GM21529 (cell line): ENCODE data around the gene MRPS22.

Experiments
- ATAC-seq: cut with Tn5 transposase; IDR thresholded peaks from one replicate; pipeline ENCODE4 v1.9.1; 2021; ENCODE audit not compliant: unreplicated experiment

Gene MRPS22

GRCh38 chr3:139311557-139311956, 32.3 kb upstream of the MRPS22 start:
- ATAC-seq, result no peak

DNA sequence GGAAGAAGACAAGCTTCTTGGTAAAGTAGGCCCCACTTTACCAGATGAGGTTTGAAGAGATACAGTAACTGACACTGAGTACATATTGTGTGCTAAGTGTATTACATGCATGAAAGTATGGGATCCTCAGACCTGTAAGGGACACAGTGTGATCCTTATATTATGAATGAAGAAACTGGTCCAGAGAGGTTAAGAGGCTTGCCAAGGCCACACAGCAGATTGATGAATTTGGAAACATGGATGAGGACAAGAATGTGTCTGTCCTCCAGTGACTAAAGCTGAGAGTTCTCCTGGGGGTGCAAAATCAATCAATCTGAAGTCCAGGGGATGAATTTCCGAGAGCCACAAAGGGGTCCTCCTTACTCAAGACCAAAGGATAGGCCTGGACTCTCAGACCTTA, 31.4 kb upstream of the MRPS22 start:
- ATAC-seq, result no peak

DNA sequence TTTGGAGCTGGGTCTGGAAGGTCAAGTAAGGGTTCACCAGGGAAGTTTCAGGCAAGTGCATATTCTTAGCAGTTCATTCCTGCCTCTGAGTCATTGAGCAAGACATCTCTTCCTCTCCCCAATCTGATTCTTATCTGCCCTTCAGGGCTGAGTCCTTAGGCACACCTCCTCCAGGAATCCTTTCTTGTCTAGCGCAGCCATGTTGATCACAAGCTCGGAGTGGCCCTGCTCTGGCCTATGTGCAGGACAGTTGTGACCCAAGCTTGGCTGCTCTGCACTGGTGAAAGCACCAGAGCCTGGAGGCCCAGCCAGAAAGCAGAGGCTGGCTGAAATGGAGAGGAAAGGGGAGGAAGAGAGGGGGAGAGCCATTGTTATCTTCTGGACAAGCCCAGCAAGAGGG, 30.9 kb upstream of the MRPS22 start:
- no peak for ATAC-seq

DNA sequence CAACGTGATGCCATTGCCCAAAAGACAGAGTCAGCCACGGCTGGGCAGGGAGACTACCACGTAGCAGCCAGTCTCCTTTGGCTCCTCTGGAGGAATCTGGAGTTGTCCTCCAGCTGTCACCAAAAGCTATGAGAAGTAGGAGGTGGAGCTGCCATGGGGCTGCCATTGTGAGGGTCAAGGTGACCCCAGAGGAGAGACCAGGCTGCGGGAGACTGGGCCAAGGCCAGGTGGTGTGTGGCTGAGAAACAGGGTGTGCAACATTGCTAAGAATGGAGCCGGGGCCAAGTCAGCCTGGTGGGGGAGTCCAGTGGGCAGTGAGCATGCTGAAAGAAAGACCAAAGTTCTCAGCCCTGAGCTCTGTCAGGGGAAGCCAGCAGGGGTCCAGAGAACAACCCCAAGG, 29.9 kb upstream of the MRPS22 start:
- no peak for ATAC-seq

DNA sequence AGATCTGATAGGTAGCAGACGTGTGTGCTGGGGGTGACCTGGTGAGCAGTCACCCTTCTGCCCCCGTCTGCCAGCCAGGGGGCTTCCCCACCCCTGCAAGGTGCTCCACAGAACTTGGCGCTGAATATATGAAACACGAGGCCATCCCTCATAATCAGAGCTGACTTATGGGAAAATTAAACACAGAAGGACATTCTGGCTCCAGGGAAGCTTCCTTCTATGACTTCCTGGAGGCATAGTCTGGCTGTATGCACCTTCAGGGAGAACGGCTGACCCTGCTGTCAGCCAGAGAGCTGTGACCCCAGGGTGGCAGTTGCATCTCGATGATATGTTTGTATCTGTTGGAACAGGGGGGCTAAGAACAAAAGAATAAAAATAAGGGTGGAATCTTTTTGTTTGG, 26.6 kb upstream of the MRPS22 start:
- ATAC-seq, result no peak

DNA sequence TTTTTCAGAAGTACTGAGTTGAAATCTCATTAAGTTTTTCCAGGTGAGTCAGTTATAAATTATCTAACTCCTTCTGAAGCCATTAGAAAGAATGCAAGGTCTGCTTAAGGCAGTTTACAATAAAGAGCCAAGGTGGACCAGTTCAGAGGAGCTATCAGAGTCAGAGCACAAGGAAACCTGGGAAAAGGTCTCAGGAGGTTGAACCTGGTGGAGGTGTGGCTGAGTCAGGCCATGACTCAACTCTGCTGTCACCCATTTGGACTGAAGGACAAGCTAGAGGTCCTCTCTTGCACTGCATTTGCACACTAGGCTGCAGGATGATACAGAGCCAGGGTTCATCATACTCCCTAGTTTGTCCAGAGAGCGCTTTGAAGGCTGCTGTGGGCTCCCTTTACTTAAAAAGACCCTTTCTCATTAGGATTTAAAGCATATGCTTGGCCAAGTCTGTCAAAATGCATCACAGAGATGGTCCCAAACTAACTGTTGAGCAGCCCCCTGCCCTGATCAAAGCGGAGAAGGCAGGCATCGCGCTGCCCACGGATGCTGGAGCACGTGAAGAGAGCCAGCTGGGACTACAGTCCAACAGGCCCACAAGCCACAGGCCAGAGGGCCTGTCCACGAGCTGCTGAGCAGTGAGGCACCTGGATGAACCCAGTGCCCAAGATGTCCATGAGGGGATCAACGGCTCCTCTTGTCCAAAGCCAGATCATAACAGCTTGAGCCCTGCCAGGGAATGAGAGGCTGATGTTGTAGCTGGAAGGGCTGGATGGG, 26.0 kb upstream of the MRPS22 start:
- ATAC-seq, result no peak

DNA sequence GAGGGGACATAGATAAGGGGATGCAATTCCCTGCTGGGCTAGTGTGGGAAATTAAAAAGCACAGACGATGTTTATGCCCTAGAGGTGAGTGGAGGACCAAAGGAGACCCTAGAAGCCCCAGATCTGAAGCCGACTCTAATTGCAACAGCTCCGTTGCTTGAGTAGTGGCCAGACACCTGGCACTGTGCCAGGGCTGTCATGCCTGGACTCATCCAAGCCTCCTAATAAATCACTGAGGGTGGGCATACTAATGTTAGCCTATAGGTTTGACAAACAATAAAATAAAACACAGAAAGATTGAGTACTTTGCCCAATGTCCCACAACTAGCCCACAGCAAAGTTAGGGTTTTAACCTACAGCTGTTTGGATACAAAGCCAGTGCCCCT, 25.4 kb upstream of the MRPS22 start:
- ATAC-seq, result no peak

- no peak for ATAC-seq
Measured at GRCh38 chr3:139318826-139319225, 25.0 kb upstream of the MRPS22 start.

DNA sequence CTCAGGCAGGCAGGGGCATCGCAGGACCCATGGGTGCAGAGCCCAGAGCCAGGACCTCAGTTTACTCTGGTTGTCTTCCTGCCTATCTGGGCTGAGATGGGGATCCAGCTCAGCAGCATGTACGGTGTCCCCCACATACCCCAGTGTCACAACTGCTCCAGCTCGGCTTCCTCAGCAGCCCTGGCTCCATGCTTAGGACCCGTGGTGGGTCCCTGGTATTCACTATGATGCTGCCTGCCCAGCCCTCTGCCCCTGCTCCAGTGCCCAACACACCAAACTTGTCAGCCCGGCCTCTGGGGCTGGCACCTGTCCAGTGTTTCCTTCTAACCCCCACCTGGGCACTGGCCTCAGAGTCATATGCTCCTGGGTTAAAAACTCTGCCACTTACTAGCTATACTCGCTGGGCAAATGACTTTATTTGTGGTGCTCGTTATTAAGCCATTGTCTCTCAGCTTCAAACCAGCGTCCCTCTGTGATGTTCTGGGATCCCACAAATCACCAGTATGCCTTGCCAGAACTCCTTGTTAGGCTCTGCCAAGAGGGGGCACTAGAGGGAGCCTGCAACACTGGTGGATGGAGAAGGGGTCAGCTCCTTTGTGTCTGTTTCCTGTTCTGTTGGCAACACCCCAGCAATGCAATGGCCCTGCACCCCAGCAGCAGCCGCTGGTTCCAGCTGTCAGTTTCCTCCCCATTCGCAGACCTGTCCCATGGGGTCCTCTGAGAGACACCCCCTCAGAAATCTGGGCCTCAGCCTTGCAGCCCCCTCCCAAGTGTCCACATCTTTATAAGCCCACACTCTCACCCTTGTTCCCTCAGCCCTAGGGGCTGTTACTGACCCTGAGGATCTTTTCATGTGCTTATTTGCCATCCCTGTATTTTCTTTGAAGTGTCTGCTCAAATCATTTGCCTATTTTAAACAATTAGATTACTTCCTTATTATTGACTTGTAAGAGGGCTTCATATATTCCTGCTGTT, 24.1 kb upstream of the MRPS22 start:
- ATAC-seq, result no peak

GRCh38 chr3:139320551-139321309, 23.1 kb upstream of the MRPS22 start:
- ATAC-seq, result no peak

GRCh38 chr3:139322346-139322745, 21.5 kb upstream of the MRPS22 start:
- no peak for ATAC-seq

DNA sequence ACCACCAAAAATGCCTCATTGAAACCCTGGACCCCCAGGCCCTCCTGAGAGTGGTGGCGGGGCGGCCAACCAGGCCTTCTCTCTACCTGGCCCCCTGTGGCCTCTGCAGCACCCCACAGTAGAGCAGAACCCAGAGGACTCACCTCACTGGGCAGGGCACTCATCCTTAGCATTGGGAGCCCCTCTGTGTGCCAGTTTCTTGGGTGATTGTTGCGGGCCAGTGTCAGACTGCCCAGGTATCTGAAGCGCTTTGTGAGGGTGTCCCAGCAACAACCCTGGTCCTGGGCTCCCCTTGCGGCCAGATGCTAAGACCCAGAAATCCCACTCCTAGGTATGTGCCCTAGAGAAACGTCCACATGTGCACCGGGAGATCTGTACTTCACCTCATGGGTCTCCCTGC, 20.7 kb upstream of the MRPS22 start:
- no peak for ATAC-seq

- no peak for ATAC-seq
Measured at GRCh38 chr3:139324456-139324855, 19.4 kb upstream of the MRPS22 start.

GRCh38 chr3:139325551-139325950, 18.3 kb upstream of the MRPS22 start:
- no peak for ATAC-seq

- ATAC-seq, result no peak
Measured at GRCh38 chr3:139326131-139326530, 17.7 kb upstream of the MRPS22 start.

DNA sequence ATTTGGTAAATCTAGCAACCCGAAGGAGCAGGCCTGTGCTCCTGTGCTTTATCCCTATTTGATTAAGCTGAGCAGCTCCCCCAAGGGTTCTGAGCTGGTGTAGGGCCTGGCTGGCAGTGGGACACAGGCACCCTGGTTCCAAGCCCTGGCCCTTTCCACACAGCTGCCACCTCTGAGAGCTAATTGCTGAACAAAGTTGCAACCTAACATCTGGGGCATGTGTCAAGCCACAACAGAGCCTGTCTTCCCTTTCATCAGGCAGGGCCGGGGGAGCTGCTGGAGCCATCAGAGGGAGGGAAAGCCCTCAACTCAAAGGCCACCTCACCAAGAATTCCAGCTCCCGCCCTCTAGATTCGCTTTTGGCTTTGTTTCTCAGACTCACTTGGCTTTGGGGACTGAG, 17.1 kb upstream of the MRPS22 start:
- ATAC-seq, result no peak

GRCh38 chr3:139327231-139327630, 16.6 kb upstream of the MRPS22 start:
- ATAC-seq, result no peak

DNA sequence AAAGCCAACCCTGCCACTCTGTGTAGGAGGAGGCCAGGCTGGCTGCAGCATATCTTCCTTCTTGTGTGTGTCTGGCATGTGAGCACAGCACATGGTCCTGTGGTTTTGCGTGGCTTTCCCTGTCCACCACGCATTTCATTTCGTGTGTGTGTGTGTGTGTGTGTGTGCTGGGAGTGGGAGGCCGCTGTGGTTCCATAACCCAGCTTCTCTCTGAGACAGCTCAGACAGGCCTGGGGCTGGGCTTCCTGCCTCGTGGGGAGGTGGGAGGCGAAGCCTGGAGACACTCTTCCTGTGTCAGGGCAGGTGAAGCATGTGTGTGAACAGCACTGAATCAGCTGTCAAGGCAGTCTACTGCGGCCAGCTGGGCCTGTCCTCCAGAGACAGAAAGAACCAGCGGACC, 16.0 kb upstream of the MRPS22 start:
- no peak for ATAC-seq

- no peak for ATAC-seq
Measured at GRCh38 chr3:139328356-139328755, 15.5 kb upstream of the MRPS22 start.

- peak; percentile 98 for ATAC-seq
Measured at GRCh38 chr3:139329364-139329850, 14.4 kb upstream of the MRPS22 start.

DNA sequence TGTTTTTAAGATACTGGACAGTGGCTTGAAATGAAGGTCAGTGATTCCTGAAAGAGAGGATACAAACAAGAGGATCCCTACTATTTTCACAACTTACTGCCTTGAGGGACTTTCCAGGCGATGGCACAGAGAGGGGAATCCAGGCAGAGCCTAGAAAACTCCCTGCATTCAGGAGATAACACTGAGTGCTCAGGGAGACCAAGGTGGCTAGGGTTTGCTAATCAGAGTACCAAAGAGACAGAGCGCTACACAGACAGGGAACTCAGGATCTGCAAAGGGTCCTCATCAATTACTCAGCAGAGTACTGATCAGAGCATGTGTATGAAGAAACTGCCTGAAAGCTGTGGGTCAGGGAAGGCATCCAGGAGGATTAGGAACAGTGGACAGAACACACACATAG, 11.7 kb upstream of the MRPS22 start:
- no peak for ATAC-seq
